H54 (cell line): ENCODE data around the gene IPMK.
A peak's percentile ranks its signal among the peaks of the same experiment; 100 is the strongest.

ENCODE experiments used
- DNase-seq: peaks from one replicate; pipeline ENCODE4 v3.0.0; 2011; ENCODE audit warnings: low spot score, mixed read lengths; ENCODE audit not compliant: insufficient read length
- FAIRE-seq: peaks from 3 replicates; lab custom pipeline; 2011; peaks lifted over from hg19 to GRCh38; lab: Jason Lieb, UNC
- POLR2A ChIP-seq: IDR thresholded peaks from 2 replicates; pipeline ENCODE4 v1.6.1; 2011; ENCODE audit warnings: low read depth, mild to moderate bottlenecking, low read length

The IPMK gene

DNA sequence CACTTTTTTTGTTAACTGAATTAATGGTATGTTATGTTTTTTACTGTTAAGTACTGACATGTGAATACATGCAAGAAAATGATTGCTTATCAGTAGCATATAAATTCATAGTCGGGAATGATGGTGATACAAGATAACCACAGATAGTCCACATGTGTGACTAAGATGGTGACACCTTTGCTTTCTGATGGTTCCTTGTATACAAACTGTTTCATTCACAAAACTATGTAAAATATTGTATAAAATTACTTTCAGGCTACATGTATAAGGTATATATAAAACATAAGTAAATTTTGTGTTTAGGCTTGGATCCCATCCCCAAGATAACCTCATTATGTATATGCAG is 11.2 kb upstream of the IPMK start:
- no peak for TF ChIP-seq POLR2A
- DNase-seq (no peak), FAIRE-seq (no peak)

DNA sequence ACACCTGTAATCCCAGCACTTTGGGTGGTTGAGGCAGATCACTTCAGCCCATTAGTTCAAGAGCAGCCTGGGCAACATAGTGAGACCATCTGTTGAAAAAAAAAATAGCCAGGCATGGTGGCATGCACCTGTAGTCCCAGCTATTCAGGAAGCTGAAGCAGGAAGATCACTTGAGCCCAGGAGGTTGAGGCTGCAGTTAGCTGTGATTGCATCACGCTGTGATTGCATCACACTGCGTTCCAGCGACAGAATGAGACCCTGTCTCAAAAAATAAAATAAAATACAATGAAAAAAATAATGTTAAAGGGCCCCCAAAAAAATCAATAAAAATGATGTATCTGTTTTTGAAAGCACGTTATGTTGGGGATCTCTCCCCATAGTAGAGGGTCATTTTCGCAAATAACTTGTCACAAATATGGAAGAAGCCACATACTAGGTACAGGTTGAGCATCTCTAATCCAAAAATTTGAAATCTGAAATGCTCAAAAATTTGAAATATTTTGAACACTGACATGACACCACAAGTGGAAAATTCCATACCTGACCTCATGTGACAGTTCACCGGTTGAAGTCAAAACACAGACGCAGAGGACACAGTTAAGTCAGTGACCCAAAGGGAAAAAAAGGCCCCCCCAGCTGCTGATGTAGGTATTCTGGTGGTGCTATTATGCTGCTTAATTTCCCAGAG is 10.7 kb upstream of the IPMK start:
- no peak for TF ChIP-seq POLR2A
- FAIRE-seq: peak; percentile 80
- no peak for DNase-seq

DNA sequence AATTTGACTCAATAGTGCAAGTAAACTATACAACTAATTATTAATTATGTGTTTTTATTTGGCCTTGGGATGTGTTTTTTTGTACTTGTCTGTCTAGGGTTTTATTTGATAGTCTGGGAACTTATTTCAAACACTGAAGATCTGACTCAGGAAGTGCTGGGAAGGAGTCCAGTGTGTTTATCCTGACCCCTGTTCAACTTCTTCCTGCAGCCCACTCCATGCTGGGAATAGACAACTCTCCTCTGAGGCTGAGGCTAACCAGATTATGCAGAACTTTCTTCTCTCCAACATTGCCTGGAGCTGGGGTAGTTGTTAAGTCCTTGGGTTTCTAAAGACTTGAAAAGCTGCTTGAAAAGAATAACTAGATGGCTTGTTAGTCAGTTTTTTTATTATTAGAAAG is 8.2 kb upstream of the IPMK start:
- FAIRE-seq: peak; percentile 73
- no peak for DNase-seq
- no peak for TF ChIP-seq POLR2A

DNA sequence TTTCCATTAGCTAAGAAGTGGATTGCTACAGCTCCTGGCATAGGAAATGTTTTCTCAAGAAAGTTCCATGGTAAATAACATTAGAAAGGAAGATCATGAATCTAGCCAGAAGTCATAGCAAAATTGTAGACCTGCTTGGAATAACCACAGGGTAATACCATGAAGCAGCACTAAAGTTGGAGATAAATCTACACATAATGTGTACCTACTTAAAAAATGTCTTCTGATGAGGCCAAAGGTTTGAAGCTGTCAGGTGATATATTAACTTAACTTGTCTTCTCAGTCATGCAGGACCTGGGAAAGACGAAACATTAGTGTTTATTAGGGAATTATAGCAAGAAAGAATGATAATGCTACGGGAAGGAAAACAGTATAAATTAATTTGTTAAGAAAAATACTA is 7.6 kb upstream of the IPMK start:
- FAIRE-seq (no peak), DNase-seq (no peak)
- no peak for TF ChIP-seq POLR2A

DNA sequence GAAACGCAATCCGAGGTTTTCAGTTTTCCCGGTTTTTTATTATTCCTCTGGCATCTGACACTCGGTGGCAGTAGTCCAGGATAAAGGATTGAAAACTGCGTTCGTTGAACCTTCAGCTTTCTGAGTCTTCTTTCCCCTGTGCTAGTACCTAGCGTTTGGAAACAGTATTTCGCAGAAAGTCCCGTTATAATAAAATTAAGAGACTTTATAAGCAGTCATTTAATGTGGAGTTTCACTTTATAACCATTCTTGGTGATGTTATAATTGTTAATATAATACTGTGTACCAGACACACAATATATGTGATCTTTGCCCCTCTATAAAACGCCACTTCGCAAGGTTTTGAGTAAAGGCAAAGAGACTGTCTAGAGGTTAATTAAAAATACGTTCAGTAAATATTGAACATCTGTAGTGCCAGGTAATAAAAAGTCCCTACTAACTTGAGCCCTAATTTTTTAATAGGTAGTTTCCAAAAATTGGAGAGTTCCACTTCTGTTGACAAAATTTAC is 2.1 kb upstream of the IPMK start:
- no peak for DNase-seq
- FAIRE-seq: no peak
- TF ChIP-seq POLR2A: no peak

DNA sequence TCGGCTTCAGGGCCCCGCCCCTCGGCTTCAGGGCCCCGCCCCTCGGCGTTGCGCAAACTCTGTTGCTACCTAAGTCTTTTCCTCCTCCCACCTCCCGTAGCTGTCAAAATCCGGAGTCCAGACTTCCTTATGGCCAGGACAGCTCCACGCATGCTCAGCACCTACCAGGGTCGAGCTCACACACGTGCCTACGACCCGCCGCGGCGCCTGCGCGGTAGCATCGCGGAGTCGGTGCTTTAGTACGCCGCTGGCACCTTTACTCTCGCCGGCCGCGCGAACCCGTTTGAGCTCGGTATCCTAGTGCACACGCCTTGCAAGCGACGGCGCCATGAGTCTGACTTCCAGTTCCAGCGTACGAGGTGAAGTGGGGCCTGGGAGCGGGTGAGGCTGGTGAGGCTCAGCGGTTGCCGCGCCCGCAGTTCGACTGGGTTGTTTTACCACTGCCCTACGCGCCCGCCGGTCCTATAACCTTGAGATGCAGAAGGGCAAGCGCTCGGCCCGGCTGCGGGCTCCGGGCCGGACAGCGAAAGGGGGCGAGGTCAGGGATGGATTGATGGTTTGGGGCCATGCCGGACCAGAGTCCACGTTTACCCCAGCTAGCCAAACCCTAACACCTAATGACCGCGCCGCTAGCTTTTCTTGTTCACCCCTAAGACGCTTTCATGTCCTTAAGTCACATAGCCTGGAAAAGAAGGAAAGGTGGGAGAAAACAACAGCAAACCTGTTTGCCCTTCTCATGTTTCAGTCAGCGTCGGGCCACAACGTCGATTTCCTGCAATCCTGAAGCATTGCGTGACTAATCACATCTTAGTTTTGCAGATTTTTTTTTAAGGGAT is 1.5 kb upstream of the IPMK start, which contains the start of gene CISD1:
Gene CISD1, plus strand, starts transcription at position 217 of the 836 bp plus-strand sequence. Its CDS starts 112 bp downstream, at position 329.
- FAIRE-seq (peak; percentile 99), DNase-seq (peak; percentile 98)
- TF ChIP-seq POLR2A: peak; percentile 82

DNA sequence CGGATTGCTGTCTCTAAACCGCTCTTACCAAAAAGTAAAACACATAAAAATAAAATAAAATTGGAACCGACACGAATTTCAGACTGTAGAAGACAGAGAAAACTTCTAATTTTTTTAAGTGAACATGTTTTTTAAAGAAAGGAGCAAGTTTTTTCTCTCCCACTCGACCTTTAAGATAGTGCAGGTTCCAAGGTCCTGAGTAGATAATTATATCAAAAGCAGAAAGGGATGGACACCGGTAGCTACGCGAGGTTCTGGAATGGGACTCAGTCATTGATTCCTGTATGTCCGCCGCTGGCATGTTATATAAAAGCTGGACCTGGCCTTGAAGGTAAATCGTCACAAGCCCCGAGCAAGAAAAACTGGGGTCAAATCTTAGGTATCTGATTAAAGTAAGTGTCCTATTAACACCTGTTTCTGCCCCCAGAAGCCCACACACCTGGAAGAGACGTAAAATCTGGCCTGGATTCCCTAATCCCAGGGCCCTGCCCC is 806 bp upstream of the IPMK start:
- DNase-seq (peak; percentile 35), FAIRE-seq (no peak)
- no peak for TF ChIP-seq POLR2A

DNA sequence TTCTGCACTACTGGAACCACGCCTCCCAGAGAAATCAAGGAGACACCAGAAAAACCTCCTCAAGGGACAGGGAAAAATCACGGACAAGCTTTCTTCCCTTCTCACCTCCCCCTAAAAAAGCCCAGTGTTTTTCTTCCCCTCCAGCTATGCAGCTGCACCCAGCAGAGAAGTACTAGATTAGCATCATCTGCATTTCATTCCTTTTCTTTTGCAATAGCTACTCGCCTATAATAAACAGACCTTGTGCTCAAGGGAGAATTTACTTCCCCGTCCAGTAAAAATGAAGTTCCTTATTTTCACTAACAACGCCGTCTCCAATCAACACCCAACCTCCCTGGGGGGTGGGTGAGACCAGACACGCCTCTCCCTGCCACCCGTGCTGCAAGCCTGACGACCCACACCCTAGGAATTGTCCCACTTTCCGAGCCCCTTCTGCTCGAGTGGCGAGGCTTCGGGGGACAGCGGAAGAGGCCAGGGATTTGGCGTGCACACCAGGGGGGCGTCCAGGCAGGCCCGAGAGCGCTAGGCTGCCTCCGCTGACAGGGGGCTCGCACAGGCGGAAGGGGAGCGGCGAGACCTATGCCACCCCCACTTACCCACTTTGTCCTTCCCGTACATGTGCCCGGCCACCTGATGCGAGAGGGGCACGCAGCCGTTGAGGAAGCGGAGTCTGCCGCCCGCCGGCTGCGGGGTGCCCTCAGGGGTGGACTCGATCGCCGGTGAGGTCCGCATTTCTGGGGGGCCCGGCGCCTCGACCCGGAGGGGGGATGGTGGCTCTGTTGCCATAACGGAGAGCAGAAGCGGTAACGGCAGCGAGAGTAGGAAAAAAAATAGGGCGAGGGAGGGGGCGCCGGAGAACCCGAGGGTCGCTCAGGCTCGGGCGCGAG is 625 bp downstream of the IPMK start:
- no peak for FAIRE-seq
- TF ChIP-seq POLR2A: no peak
- peak; percentile 30 for DNase-seq

DNA sequence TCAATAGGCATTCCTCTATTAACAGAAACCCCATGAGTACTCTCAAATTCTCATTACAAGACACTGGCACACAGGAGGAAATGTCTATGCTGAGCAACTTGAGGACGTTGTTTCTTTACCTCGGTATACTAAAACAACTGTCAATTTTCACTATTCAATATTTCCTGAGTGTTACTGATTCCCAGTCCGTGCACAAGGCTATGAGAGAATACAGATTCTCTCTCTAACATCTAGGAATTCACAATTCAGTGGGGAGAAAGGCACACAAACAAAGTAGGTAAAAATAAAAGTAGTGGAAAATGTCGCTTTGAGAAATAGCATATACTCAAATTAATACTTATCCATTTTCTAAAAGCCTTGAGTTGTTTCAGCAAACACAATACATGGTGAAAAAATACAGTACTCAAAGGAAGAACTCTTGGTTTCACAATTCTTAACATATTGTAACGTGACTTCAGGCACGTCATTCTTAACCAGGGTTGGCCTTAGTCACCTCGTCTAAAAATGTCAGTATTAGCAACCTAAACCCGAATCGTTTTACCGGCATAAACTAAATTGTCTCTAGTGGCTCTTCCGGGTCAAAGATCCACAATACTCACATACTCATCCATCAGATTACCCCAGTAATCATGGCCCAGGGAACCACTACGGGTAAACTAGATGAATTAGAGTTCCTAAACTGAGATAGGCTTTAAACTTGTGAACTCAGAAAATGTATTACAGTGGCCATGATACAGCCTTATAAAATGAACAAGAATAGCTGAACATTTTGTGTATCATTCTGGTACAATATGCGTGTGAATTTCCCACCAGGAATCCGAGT is 1.5 kb downstream of the IPMK start:
- no peak for TF ChIP-seq POLR2A
- FAIRE-seq (peak; percentile 93), DNase-seq (peak; percentile 33)

DNA sequence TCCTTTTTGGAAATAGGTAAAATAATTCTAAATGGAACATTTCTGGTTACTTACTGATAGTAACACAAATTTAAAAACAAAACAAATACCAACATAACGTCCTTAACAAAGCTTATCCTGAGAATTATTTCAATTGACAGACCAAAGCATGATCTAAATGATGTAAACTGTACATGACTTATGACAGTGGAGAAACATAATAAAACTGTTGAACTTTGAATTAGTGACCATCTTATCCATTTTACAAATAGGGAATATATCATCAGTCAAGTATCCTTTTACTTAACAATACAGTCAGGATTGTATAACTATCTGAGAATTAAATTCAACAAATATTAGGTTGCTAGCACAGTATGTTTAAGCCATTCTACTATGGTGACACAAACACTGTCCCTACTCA is 2.4 kb downstream of the IPMK start:
- DNase-seq: no peak

DNA sequence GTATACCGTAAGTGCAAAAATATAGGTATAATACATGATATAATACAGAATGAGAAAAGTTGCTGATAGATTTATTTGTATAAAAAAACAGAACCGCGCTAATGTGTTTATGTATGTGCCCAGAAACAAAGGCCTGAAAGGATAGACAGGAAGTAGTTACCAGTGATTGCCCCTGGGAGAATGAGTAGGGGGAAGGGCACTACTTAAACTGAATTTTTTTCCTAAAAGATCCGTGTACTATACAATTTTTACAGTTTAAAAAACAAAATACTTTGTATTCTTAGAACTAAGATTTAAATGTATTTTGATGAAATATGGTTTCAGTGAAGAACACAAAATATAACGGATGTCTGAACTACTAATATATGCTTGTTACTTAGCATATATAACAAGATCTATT is 2.9 kb downstream of the IPMK start:
- no peak for FAIRE-seq
- TF ChIP-seq POLR2A: no peak
- no peak for DNase-seq

More for the DNA sequence above, 2.4 kb downstream of the IPMK start:
- peak; percentile 86 for FAIRE-seq
- TF ChIP-seq POLR2A: no peak

DNA sequence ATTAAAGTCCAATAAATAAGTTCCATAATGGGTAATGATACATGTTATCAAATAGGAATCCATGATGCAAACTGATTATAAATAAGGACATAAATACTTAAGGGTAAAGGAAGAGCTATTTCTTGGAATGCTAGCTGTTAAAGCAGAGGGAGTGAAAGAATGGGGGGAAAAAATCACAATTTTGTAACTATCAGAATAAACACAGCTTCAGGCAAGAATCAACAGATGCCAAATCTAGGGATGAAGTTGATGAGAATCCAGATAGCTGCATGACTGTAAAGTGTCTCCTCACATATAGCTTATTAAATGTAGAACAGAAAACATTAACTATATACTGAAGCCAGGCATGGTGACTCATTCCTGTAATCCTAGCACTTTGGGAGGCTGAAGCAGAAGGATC is 4.9 kb downstream of the IPMK start:
- FAIRE-seq: peak; percentile 85
- TF ChIP-seq POLR2A: no peak
- no peak for DNase-seq
